ENCODE measurements around the gene RAG2.
A peak's percentile ranks its signal among the peaks of the same experiment; 100 is the strongest.

Gene RAG2

GRCh38 chr11:36598051-36598450, at the start of gene RAG2:
Gene RAG2, minus strand, starts transcription at chr11:36598236. Its CDS starts 4,068 bp downstream, at chr11:36594168.
- DNase-seq: no peak

GRCh38 chr11:36638556-36638955, 40.5 kb upstream of the RAG2 start:
- no peak for DNase-seq

- DNase-seq: no peak
Measured at GRCh38 chr11:36635066-36635862, 37.2 kb upstream of the RAG2 start.

- no peak for DNase-seq
Measured at GRCh38 chr11:36631774-36632173, 33.7 kb upstream of the RAG2 start.

GRCh38 chr11:36628765-36629244, 30.8 kb upstream of the RAG2 start:
- no peak for DNase-seq

GRCh38 chr11:36628141-36628540, 30.1 kb upstream of the RAG2 start:
- no peak for DNase-seq

GRCh38 chr11:36627471-36627870, 29.4 kb upstream of the RAG2 start:
- DNase-seq: no peak

- DNase-seq: no peak
Measured at GRCh38 chr11:36627006-36627405, 29.0 kb upstream of the RAG2 start.

GRCh38 chr11:36623494-36623893, 25.5 kb upstream of the RAG2 start:
- no peak for DNase-seq

- DNase-seq: peak; percentile 50
Measured at GRCh38 chr11:36622431-36623136, 24.5 kb upstream of the RAG2 start.

GRCh38 chr11:36620246-36620645, 22.2 kb upstream of the RAG2 start:
- DNase-seq: no peak

GRCh38 chr11:36619502-36619901, 21.5 kb upstream of the RAG2 start:
- DNase-seq: peak; percentile 2

GRCh38 chr11:36618363-36619047, 20.5 kb upstream of the RAG2 start:
- no peak for DNase-seq

GRCh38 chr11:36617543-36618362, 19.7 kb upstream of the RAG2 start:
- DNase-seq: no peak

- no peak for DNase-seq
Measured at GRCh38 chr11:36615826-36616225, 17.8 kb upstream of the RAG2 start.

- no peak for DNase-seq
Measured at GRCh38 chr11:36609383-36609782, 11.3 kb upstream of the RAG2 start.

- no peak for DNase-seq
Measured at GRCh38 chr11:36608491-36609199, 10.6 kb upstream of the RAG2 start.

GRCh38 chr11:36605221-36606216, 7.5 kb upstream of the RAG2 start:
- DNase-seq: no peak

- no peak for DNase-seq
Measured at GRCh38 chr11:36602135-36602534, 4.1 kb upstream of the RAG2 start.

- DNase-seq: no peak
Measured at GRCh38 chr11:36601155-36601554, 3.1 kb upstream of the RAG2 start.

GRCh38 chr11:36600180-36600579, 2.1 kb upstream of the RAG2 start:
- DNase-seq: no peak
